ENCODE results near the gene TEAD1. TPM values are rescaled to one million over a fixed set of nuclear protein-coding genes. Genes with fewer than 3 reads are reported as not detected.

TEAD1 gene
- total and polyA plus RNA-seq, 10 of the 15 experiments (the other 5 are each of a cell fraction or from before 2014, with no cell fraction given), result 0.01 to 0.59 (median 0.04) TPM; not detected in 6

DNA sequence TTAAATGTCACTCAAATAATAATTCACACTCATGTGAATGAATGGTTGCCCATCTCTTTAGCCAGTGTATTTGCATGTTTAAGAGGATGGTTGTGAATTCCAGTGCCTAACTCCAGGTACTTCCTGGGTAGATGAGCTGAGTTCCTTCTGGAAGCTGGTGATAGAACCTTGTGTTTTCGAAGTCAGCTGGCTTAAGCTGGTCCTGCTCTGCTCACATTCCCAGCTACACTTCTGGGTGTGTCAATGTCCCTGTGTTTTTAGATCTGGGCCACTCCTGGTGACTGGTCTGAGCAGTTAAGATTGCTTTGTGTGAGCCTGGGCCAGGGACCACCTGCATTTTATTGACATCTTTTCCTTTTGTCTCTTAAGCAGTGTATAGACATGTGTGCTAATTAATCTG lies 10.6 kb downstream of the TEAD1 start:
- no peak overlapping the region for H3K4me3 ChIP-seq
- no peaks in the 10 kb centered on the region for H3K9me3 ChIP-seq (replicated peaks; ENCODE audit: control insufficient read depth, insufficient read depth, low read length)
- no peaks in the 10 kb centered on the region for H4K20me1 ChIP-seq (ENCODE audit: control insufficient read depth, insufficient read depth)
- ChIA-PET RAD21 (ENCODE audit: unreplicated experiment) (no interaction called here), CTCF (no interaction called here), POLR2A (no interaction called here), SMC1A (ENCODE audit: uncharacterized antibody, unreplicated experiment) (no interaction called here)
- BruUV-seq (replicated peaks), result no TSS peak
- WGBS (ENCODE audit: insufficient coverage, insufficient replicate concordance, low lambda C conversion rate, missing lambda C conversion rate), result 0% methylated on average over 1 of the region's 1 CpG
- intact Hi-C loops (cut with micrococcal nuclease; ENCODE audit: unreplicated experiment), result no loop called here
- TF ChIP-seq HSF1 (IDR thresholded peaks at IDR 0.05; ENCODE audit: low read depth, low read length) (no peak), NBN (IDR thresholded peaks at IDR 0.05) (no peak), STAT3 (IDR thresholded peaks at IDR 0.05; ENCODE audit: low read depth, low read length) (no peak), EZH2 (IDR thresholded peaks at IDR 0.05; ENCODE audit: borderline replicate concordance, control insufficient read depth, low read depth, low read length) (no peak), JUNB (IDR thresholded peaks at IDR 0.05) (no peak), KDM1A (IDR thresholded peaks at IDR 0.05; ENCODE audit: borderline replicate concordance) (no peak), CREB1 (IDR thresholded peaks at IDR 0.05; ENCODE audit: low read depth) (no peak), IRF4 (IDR thresholded peaks at IDR 0.05; ENCODE audit: low read depth, low read length) (no peak)
- TF ChIP-seq, protein P1, sequence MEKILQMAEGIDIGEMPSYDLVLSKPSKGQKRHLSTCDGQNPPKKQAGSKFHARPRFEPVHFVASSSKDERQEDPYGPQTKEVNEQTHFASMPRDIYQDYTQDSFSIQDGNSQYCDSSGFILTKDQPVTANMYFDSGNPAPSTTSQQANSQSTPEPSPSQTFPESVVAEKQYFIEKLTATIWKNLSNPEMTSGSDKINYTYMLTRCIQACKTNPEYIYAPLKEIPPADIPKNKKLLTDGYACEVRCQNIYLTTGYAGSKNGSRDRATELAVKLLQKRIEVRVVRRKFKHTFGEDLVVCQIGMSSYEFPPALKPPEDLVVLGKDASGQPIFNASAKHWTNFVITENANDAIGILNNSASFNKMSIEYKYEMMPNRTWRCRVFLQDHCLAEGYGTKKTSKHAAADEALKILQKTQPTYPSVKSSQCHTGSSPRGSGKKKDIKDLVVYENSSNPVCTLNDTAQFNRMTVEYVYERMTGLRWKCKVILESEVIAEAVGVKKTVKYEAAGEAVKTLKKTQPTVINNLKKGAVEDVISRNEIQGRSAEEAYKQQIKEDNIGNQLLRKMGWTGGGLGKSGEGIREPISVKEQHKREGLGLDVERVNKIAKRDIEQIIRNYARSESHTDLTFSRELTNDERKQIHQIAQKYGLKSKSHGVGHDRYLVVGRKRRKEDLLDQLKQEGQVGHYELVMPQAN (conservative IDR thresholded peaks at IDR 0.05), result no peak
- TF ChIP-seq, protein P2, sequence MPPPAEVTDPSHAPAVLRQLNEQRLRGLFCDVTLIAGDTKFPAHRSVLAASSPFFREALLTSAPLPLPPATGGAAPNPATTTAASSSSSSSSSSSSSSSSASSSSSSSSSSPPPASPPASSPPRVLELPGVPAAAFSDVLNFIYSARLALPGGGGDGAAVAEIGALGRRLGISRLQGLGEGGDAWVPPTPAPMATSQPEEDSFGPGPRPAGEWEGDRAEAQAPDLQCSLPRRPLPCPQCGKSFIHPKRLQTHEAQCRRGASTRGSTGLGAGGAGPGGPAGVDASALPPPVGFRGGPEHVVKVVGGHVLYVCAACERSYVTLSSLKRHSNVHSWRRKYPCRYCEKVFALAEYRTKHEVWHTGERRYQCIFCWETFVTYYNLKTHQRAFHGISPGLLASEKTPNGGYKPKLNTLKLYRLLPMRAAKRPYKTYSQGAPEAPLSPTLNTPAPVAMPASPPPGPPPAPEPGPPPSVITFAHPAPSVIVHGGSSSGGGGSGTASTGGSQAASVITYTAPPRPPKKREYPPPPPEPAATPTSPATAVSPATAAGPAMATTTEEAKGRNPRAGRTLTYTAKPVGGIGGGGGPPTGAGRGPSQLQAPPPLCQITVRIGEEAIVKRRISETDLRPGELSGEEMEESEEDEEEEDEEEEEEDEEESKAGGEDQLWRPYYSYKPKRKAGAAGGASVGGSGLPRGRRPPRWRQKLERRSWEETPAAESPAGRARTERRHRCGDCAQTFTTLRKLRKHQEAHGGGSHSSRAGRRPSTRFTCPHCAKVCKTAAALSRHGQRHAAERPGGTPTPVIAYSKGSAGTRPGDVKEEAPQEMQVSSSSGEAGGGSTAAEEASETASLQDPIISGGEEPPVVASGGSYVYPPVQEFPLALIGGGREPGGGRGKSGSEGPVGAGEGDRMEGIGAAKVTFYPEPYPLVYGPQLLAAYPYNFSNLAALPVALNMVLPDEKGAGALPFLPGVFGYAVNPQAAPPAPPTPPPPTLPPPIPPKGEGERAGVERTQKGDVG (CRISPR knock-in tag; IDR thresholded peaks at IDR 0.05), result no peak
- H3K9ac ChIP-seq (ENCODE audit: control insufficient read depth, insufficient read depth, low read length), result no peak overlapping the region
- H3K79me2 ChIP-seq (ENCODE audit: control insufficient read depth, insufficient read depth, low read length), result no peaks in the 10 kb centered on the region
- in situ Hi-C loops (cut with MboI), result no loop called here
- no peaks in the 10 kb centered on the region for H3K36me3 ChIP-seq (ENCODE audit: control insufficient read depth in 2 of 2, insufficient read depth in 2 of 2, low read length in 1 of 2)
- no peaks in the 10 kb centered on the region for H3K4me1 ChIP-seq (ENCODE audit: control insufficient read depth, insufficient read depth, low read length)
- H3K27ac ChIP-seq (ENCODE audit: control insufficient read depth, insufficient read depth), result no peak overlapping the region
- FAIRE-seq, result no peak
- no peak for ATAC-seq
- DNase-seq (ENCODE audit: low read depth, low spot score), result no peak
- no peak overlapping the region for H3K4me2 ChIP-seq (ENCODE audit: control insufficient read depth, insufficient read depth)
- H3K27me3 ChIP-seq (replicated peaks in 1 of 2; ENCODE audit: control insufficient read depth in 2 of 2, insufficient read depth in 2 of 2, low read length in 1 of 2), result peaks cover 7 to 14% of the 10 kb centered on the region in 2 experiments
- no peak overlapping the region for H2AFZ ChIP-seq (ENCODE audit: control insufficient read depth, low read depth, low read length)
